ENCODE results near the gene FBLN2. TPM values are rescaled to one million over a fixed set of nuclear protein-coding genes. Genes with fewer than 3 reads are reported as not detected.

FBLN2 gene
- total RNA-seq, 1 experiment from 2014 or later = not detected

DNA sequence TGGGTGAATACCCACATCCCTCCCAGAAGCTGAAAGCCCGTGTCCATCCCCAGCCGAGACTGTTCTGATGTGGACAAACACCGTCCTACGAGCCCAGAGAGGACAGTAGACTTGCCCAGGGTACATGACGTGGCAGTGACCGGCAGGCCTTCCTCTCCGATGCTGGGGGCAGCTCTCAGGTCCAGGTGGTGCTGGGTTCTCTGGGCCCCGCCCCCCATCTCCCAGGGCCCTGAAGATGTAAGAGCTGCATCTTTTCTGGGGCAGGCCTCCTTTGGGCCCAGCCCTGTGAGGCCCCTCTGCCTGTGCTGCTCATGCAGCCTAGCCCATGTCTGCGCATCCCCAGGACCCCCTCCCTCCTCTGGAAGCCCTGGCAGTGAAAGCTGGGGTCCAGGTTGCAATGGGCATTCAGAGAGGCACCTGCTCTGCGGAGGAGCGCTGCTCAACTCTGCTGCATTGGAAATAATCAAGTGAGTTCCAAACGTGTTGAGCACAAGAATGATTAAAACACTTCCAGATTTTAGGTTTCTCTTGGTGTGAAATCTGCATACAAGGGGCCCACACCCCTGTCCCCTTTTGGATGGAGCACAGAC, 71.9 kb downstream of the FBLN2 start:
- H3K4me1 ChIP-seq (ENCODE audit: low read length) = no peaks in the 10 kb centered on the region
- no peaks in the 10 kb centered on the region for H3K9me2 ChIP-seq (replicated peaks; ENCODE audit: insufficient read depth, low read length)
- H3K9me3 ChIP-seq (ENCODE audit: low read length) = no peaks in the 10 kb centered on the region
- H4K20me1 ChIP-seq (ENCODE audit: insufficient read depth, low read depth, low read length) = no peaks in the 10 kb centered on the region
- no peak for DNase-seq
- H3K4me3 ChIP-seq (ENCODE audit: low read length) = no peak overlapping the region
- H3K9ac ChIP-seq (ENCODE audit: low read length) = no peak overlapping the region
- no peak overlapping the region for H3K27ac ChIP-seq (ENCODE audit: low read length)
- H3K4me2 ChIP-seq (ENCODE audit: low read depth, low read length, poor library complexity, severe bottlenecking) = no peak overlapping the region
- no peak overlapping the region for H2AFZ ChIP-seq (ENCODE audit: low read length)
- H3K79me2 ChIP-seq (ENCODE audit: low read length) = no peaks in the 10 kb centered on the region
- H3K27me3 ChIP-seq (ENCODE audit: low read length) = no peaks in the 10 kb centered on the region
- H3K36me3 ChIP-seq (ENCODE audit: insufficient read depth, low read length) = no peaks in the 10 kb centered on the region

DNA sequence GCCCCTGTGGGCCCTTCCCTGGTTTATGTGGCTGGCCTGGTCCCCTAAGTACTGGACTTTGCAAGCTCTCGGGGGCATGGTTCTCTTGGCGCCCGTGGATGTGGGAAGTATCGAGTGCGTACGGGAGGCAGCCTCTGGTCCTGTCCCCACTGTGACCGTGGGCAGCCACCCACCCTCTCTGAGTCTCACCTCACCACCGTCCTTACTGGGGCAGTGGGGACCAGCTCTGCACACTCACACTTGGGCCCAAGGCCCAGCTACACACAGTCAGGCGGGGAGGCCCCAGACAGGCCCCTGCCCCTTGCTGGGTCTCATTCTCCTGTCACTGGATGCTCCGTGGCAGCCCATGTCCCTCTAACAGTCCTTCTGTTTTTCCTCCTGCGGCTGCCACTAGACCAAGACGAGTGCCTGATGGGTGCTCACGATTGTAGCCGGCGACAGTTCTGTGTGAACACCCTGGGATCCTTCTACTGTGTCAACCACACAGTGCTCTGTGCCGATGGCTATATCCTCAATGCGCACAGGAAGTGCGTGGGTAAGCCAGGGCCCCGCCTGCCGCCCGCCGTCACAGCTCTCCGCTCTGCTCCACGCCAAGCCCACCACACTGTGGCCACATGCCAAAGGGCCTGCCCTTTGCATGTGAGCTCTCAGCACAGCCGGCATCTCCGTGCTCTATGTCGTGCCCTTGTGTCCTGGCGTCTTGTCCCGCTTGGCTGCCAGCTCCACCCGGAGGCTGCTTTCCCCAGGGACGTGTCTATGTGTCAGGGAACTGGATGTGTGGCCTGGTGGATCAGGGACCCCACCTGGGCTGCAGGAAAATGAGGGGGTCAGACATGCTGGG, 72.7 kb downstream of the FBLN2 start:
- Histone ChIP-seq H3K9me2 (replicated peaks; ENCODE audit: insufficient read depth, low read length) (no peaks in the 10 kb centered on the region), H3K4me2 (ENCODE audit: low read depth, low read length, poor library complexity, severe bottlenecking) (no peak overlapping the region), H3K4me1 (ENCODE audit: low read length) (no peaks in the 10 kb centered on the region), H3K4me3 (ENCODE audit: low read length) (no peak overlapping the region), H4K20me1 (ENCODE audit: insufficient read depth, low read depth, low read length) (no peaks in the 10 kb centered on the region), H3K27me3 (ENCODE audit: low read length) (no peaks in the 10 kb centered on the region), H3K9me3 (ENCODE audit: low read length) (no peaks in the 10 kb centered on the region), H3K36me3 (ENCODE audit: insufficient read depth, low read length) (no peaks in the 10 kb centered on the region), H3K9ac (ENCODE audit: low read length) (no peak overlapping the region), H2AFZ (ENCODE audit: low read length) (no peak overlapping the region), H3K27ac (ENCODE audit: low read length) (no peak overlapping the region), H3K79me2 (ENCODE audit: low read length) (no peaks in the 10 kb centered on the region)
- DNase-seq = no peak

DNA sequence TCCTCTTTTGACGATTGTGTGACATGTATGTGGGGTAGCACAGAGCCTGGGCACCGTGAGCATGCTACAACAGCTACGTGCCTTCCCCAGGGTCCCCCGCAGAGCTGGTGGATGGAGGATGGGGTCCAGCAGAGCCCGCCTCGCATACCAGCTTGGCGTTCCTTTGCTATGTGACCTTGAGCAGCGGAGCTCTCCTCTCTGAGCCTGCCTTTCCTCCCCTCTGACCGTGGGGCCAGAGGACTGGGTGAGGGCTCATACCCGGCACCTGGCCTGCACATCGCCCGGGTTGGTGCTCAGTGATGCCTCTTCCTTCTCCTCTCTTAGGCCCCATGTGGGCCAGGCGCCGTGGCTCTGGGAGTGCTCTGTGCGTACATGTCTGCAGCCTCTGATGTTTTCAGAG, 73.4 kb downstream of the FBLN2 start:
- no peak for DNase-seq
- no peaks in the 10 kb centered on the region for H3K36me3 ChIP-seq (ENCODE audit: insufficient read depth, low read length)

DNA sequence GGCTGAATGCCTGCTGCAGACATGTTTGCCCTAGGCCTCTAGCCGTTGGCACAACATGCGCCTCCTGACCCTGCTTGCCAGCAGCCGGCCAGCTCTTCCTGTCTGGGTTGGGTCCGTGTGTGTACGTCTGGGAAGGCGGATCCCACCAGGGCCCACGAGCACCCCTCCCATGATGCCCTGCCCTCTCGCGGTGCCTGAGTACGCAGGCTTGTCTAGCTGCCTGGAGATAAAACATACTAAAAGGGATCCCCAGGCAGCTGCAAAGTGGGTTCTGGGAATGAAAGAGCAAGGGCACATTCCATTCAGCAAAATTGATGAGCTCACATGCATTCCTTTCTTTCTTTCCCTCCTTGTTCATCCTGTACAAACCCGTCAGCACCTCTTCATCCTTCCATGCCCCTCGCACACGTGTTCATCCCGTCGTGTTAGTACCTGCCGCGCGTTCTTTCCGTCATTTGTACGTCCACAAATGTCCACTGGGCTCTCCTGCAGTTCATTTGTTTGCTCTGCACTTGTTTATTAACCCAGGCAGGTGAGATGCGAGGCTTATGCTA, 74.3 kb downstream of the FBLN2 start:
- Histone ChIP-seq H3K27ac (ENCODE audit: low read length) (no peak overlapping the region), H3K27me3 (ENCODE audit: low read length) (no peaks in the 10 kb centered on the region), H3K9me2 (replicated peaks; ENCODE audit: insufficient read depth, low read length) (no peaks in the 10 kb centered on the region), H3K4me2 (ENCODE audit: low read depth, low read length, poor library complexity, severe bottlenecking) (no peak overlapping the region), H3K9ac (ENCODE audit: low read length) (no peak overlapping the region), H3K9me3 (ENCODE audit: low read length) (no peaks in the 10 kb centered on the region), H3K4me1 (ENCODE audit: low read length) (no peaks in the 10 kb centered on the region), H2AFZ (ENCODE audit: low read length) (no peak overlapping the region), H3K79me2 (ENCODE audit: low read length) (no peaks in the 10 kb centered on the region), H4K20me1 (ENCODE audit: insufficient read depth, low read depth, low read length) (no peaks in the 10 kb centered on the region), H3K4me3 (ENCODE audit: low read length) (no peak overlapping the region), H3K36me3 (ENCODE audit: insufficient read depth, low read length) (no peaks in the 10 kb centered on the region)
- DNase-seq = no peak

More for the DNA sequence above, 73.4 kb downstream of the FBLN2 start:
- H3K4me3 ChIP-seq (ENCODE audit: low read length) = no peak overlapping the region
- no peaks in the 10 kb centered on the region for H3K79me2 ChIP-seq (ENCODE audit: low read length)
- no peaks in the 10 kb centered on the region for H3K27me3 ChIP-seq (ENCODE audit: low read length)
- no peak overlapping the region for H2AFZ ChIP-seq (ENCODE audit: low read length)
- no peak overlapping the region for H3K9ac ChIP-seq (ENCODE audit: low read length)
- H3K4me2 ChIP-seq (ENCODE audit: low read depth, low read length, poor library complexity, severe bottlenecking) = no peak overlapping the region
- no peaks in the 10 kb centered on the region for H3K9me2 ChIP-seq (replicated peaks; ENCODE audit: insufficient read depth, low read length)
- no peak overlapping the region for H3K27ac ChIP-seq (ENCODE audit: low read length)
- no peaks in the 10 kb centered on the region for H4K20me1 ChIP-seq (ENCODE audit: insufficient read depth, low read depth, low read length)
- H3K9me3 ChIP-seq (ENCODE audit: low read length) = no peaks in the 10 kb centered on the region
- no peaks in the 10 kb centered on the region for H3K4me1 ChIP-seq (ENCODE audit: low read length)

DNA sequence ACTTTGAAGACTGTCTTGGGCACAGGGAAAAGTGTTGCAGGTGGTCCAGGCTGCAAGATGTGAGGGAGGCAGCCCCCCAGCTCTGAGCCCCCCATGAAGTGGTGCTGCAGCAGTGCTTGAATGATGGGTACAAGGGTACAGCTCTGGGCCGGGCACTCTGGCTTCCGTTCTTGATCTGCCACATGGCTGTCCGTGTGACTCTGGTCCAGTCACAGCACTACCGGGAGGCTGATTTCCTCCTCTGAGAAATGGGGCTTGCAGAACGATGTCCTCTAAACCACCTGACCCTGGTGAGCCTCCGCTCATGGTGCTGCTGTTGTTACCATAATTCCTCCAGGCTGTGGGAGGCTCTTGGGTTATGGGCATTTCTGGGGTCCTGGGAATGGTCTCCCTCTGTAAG, 75.1 kb downstream of the FBLN2 start:
- H3K4me2 ChIP-seq (ENCODE audit: low read depth, low read length, poor library complexity, severe bottlenecking) = no peak overlapping the region
- no peak for DNase-seq
- no peaks in the 10 kb centered on the region for H4K20me1 ChIP-seq (ENCODE audit: insufficient read depth, low read depth, low read length)
- no peaks in the 10 kb centered on the region for H3K4me1 ChIP-seq (ENCODE audit: low read length)
- no peak overlapping the region for H3K4me3 ChIP-seq (ENCODE audit: low read length)
- no peaks in the 10 kb centered on the region for H3K79me2 ChIP-seq (ENCODE audit: low read length)
- no peaks in the 10 kb centered on the region for H3K9me3 ChIP-seq (ENCODE audit: low read length)
- H2AFZ ChIP-seq (ENCODE audit: low read length) = no peak overlapping the region
- no peak overlapping the region for H3K9ac ChIP-seq (ENCODE audit: low read length)
- H3K27ac ChIP-seq (ENCODE audit: low read length) = no peak overlapping the region
- H3K9me2 ChIP-seq (replicated peaks; ENCODE audit: insufficient read depth, low read length) = no peaks in the 10 kb centered on the region
- H3K36me3 ChIP-seq (ENCODE audit: insufficient read depth, low read length) = no peaks in the 10 kb centered on the region
- no peaks in the 10 kb centered on the region for H3K27me3 ChIP-seq (ENCODE audit: low read length)

DNA sequence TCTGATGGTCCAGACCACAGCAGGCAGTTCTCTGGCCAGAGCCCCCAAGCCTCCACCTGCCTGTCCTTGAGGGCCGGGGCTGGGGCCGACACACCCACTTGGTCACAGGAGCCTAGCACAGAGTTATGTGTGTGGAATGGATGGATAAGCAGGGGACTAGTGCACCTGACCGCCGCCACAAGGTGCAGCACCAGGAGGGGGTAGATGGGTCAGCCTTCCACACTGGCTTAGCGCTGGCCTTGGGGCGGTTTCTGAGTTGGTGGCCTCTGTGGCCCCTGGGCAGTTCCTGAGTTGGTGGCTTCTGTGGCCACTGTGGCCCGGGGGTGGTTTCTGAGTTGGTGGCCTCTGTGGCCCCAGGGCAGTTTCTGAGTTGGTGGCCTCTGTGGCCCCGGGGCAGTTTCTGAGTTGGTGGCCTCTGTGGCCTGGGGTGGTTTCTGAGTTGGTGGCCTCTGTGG, 75.8 kb downstream of the FBLN2 start:
- H3K4me3 ChIP-seq (ENCODE audit: low read length) = no peak overlapping the region
- no peak overlapping the region for H3K27ac ChIP-seq (ENCODE audit: low read length)
- no peak overlapping the region for H3K4me2 ChIP-seq (ENCODE audit: low read depth, low read length, poor library complexity, severe bottlenecking)
- DNase-seq = no peak
- H3K27me3 ChIP-seq (ENCODE audit: low read length) = no peaks in the 10 kb centered on the region
- H3K79me2 ChIP-seq (ENCODE audit: low read length) = no peaks in the 10 kb centered on the region
- no peak overlapping the region for H2AFZ ChIP-seq (ENCODE audit: low read length)
- H3K9ac ChIP-seq (ENCODE audit: low read length) = no peak overlapping the region
- no peaks in the 10 kb centered on the region for H3K4me1 ChIP-seq (ENCODE audit: low read length)
- no peaks in the 10 kb centered on the region for H3K9me3 ChIP-seq (ENCODE audit: low read length)
- no peaks in the 10 kb centered on the region for H3K9me2 ChIP-seq (replicated peaks; ENCODE audit: insufficient read depth, low read length)
- H4K20me1 ChIP-seq (ENCODE audit: insufficient read depth, low read depth, low read length) = no peaks in the 10 kb centered on the region
- H3K36me3 ChIP-seq (ENCODE audit: insufficient read depth, low read length) = no peaks in the 10 kb centered on the region

DNA sequence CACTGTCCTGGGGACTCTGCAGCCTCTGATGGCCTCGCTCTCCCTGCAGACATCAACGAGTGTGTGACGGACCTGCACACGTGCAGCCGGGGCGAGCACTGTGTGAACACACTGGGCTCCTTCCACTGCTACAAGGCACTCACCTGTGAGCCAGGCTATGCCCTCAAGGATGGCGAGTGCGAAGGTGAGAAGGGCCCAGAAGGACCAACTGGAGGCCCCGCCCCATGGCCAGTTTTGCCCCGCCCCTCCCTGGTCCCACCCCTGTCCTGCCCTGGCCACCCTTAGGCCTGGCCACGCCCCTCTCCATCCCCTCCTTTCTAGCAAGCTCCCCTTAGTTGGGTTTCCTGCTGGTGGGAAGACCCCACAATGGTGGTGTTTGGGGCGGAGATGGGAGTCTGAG, 77.5 kb downstream of the FBLN2 start:
- H3K4me2 ChIP-seq (ENCODE audit: low read depth, low read length, poor library complexity, severe bottlenecking) = no peak overlapping the region
- DNase-seq = no peak
- no peak overlapping the region for H3K9ac ChIP-seq (ENCODE audit: low read length)
- no peaks in the 10 kb centered on the region for H3K9me3 ChIP-seq (ENCODE audit: low read length)
- H3K9me2 ChIP-seq (replicated peaks; ENCODE audit: insufficient read depth, low read length) = no peaks in the 10 kb centered on the region
- H3K4me1 ChIP-seq (ENCODE audit: low read length) = no peaks in the 10 kb centered on the region
- H4K20me1 ChIP-seq (ENCODE audit: insufficient read depth, low read depth, low read length) = no peaks in the 10 kb centered on the region
- H3K27ac ChIP-seq (ENCODE audit: low read length) = no peak overlapping the region
- no peaks in the 10 kb centered on the region for H3K27me3 ChIP-seq (ENCODE audit: low read length)
- H2AFZ ChIP-seq (ENCODE audit: low read length) = no peak overlapping the region
- H3K4me3 ChIP-seq (ENCODE audit: low read length) = no peak overlapping the region
- H3K36me3 ChIP-seq (ENCODE audit: insufficient read depth, low read length) = no peaks in the 10 kb centered on the region
- no peaks in the 10 kb centered on the region for H3K79me2 ChIP-seq (ENCODE audit: low read length)

DNA sequence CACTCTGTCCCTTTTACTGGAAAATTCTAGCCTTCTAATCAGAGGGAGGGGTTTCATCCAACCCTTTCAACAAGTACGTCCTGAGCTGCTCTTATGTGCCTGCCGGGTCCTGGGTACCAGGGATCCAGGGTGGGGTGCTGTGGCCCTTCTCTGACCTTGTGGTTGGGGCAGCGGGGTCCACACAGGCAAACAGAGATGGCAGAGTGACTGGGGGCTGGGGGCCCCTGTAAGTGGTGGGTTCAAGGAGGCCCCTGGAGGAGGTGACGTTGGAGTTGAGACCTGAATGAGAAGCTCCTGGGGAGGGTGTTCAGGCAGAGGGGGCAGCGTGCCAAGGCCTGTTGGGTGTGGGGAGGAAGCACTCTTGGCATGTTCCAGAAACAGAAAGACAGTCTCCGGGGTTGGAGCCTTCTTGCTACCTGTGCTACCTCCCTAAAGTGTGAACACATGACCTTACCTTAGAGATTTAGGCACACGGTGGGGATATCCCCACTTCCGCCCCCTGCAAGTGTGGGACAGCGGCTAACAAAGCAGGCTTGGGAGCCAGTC, 78.1 kb downstream of the FBLN2 start:
- H3K36me3 ChIP-seq (ENCODE audit: insufficient read depth, low read length) = no peaks in the 10 kb centered on the region
- H2AFZ ChIP-seq (ENCODE audit: low read length) = no peak overlapping the region
- H4K20me1 ChIP-seq (ENCODE audit: insufficient read depth, low read depth, low read length) = no peaks in the 10 kb centered on the region
- H3K9me3 ChIP-seq (ENCODE audit: low read length) = no peaks in the 10 kb centered on the region
- H3K9ac ChIP-seq (ENCODE audit: low read length) = no peak overlapping the region
- H3K4me2 ChIP-seq (ENCODE audit: low read depth, low read length, poor library complexity, severe bottlenecking) = no peak overlapping the region
- DNase-seq = no peak
- no peaks in the 10 kb centered on the region for H3K79me2 ChIP-seq (ENCODE audit: low read length)
- H3K4me1 ChIP-seq (ENCODE audit: low read length) = no peaks in the 10 kb centered on the region
- no peak overlapping the region for H3K27ac ChIP-seq (ENCODE audit: low read length)
- H3K4me3 ChIP-seq (ENCODE audit: low read length) = no peak overlapping the region
- no peaks in the 10 kb centered on the region for H3K27me3 ChIP-seq (ENCODE audit: low read length)
- H3K9me2 ChIP-seq (replicated peaks; ENCODE audit: insufficient read depth, low read length) = no peaks in the 10 kb centered on the region
